HG02973 (cell line): ENCODE results near the gene SEMA5B.

Experiments used
- ATAC-seq: cut with Tn5 transposase; IDR thresholded peaks from one replicate; pipeline ENCODE4 v1.9.1; 2021; ENCODE audit warnings: moderate library complexity; ENCODE audit not compliant: unreplicated experiment

Gene SEMA5B

GRCh38 chr3:122908251-122908650, 119.3 kb downstream of the SEMA5B start:
- ATAC-seq, result no peak

GRCh38 chr3:122907471-122907870, 120.1 kb downstream of the SEMA5B start:
- ATAC-seq, result no peak

- ATAC-seq, result no peak
These were observed 124.4 kb downstream of the SEMA5B start for GRCh38 chr3:122903171-122903570.

DNA sequence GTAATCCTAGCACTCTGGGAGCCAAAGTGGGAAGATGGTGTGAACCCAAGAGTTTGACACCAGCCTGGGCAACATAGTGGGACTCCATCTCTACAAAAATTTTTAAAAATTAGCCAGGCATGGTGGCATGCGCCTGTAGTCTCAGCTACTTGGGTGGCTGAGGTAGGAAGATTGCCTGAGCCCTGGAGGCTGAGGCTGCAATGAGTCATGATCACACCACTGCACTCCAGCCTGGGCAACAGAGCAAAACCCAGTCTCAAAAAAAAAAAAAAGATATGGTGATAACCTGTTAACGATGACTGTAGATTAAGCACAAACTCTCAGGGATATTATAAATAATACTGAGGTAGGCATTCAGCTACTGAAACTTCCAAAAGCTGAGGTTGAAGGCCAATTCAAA, 125.2 kb downstream of the SEMA5B start:
- no peak for ATAC-seq

DNA sequence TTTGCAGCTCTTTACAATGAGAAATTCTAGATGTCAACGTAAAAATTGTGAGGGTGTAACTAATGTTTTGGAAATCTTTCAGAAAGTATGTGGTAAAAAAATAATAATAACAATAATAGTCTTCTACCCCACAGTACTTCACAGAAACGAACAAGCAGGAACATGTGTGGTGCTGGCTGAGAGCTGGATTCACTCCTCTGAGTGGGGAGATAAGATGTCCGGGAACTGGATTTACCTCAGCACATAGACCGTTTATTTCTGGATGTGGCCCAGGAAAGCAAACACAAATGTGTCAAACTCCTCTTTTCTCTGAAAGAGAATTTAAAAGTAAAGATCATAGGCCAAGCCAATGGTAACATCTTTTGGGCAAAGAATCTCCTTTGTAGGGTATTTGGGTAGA, 129.3 kb downstream of the SEMA5B start:
- ATAC-seq, result no peak

DNA sequence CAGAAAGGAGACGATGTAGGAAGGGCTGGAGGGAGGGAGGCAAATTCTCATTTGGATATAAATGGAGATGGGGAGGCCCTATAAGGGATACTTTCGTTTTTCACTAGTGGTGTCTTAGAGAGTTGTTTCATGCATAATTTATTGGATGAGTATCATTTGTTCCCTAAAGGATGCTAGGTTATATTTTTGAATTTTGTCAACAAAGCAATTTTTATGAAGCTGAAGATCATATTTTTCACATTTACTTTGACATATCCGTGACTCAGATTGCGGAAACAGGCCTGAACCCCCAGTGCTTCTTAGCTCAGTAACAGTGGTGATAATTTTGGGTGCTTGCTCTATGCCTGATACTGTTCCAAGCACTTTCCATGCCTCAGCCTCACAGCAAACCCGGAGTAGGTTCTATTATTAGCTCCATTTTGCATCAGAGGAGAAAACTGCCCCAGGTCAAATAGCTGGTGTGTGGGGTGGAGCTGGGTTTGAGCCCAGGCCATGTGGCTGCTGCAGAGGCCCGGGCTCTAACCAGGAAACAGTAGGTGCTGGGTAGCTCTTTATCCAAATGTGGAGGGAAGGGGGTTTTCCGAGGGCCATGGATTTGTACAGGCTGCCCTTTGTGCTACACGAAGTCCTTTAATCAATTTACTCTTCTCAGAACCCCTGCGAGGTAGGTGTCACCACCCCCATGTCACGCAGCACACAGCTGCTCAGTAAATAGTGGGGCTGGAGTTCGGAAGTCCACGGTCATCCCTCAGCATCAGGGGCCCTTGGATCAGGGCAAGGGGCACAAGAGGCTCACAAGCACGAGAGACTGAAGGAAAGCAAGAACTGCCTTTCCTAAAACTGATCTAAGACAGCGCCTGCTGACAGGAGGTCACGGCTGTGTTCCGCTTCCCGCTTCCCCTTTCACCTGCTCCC, 133.6 kb downstream of the SEMA5B start:
- ATAC-seq, result no peak

GRCh38 chr3:122893282-122893681, 134.3 kb downstream of the SEMA5B start:
- no peak for ATAC-seq

- no peak for ATAC-seq
These were observed 135.2 kb downstream of the SEMA5B start for GRCh38 chr3:122892118-122892960.

DNA sequence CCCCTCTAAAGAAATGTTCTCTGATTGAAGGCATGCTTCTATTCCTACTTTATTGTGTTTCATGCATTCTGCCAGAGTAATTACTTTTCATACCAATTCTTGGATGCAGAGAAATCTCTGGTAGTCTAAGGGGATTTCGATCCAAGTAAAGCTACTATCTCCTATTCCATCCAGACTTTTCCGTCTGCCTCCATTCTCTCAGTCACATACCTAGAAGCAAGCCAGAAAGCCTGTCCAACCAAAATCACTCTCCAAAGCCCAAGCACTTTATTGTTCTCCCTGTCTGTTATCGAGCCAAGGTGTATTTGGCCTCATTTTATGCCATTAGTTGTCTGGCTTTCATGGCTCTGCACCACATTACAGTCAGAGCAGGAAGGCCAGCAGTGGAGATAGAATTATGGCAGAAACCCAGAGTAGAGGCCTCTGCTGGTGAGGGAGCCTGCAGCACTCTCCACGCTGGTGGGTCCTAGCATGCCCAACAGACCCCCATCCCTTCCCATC, 136.8 kb downstream of the SEMA5B start:
- ATAC-seq, result no peak

- no peak for ATAC-seq
These were observed 137.4 kb downstream of the SEMA5B start for GRCh38 chr3:122890077-122890719.

- ATAC-seq, result no peak
These were observed 140.6 kb downstream of the SEMA5B start for GRCh38 chr3:122886946-122887345.

DNA sequence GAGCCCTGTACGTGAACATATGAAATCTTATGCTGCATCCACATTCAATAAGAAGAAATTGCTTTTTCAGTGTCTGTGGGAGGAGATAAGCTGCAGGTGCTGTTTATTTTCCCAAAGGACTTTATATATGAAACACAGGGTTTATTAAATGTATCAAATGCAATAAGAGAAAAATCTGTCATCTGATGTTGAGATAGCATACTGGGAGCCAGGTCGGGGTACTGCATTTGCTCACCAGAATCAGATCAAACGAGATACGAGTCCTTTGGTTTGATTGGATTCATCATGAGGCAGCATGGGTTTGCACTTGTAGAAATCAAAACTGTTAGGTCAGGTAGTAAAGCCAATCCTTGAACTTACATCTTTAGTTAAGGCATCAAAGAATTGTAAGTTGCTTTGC, 141.3 kb downstream of the SEMA5B start:
- no peak for ATAC-seq

DNA sequence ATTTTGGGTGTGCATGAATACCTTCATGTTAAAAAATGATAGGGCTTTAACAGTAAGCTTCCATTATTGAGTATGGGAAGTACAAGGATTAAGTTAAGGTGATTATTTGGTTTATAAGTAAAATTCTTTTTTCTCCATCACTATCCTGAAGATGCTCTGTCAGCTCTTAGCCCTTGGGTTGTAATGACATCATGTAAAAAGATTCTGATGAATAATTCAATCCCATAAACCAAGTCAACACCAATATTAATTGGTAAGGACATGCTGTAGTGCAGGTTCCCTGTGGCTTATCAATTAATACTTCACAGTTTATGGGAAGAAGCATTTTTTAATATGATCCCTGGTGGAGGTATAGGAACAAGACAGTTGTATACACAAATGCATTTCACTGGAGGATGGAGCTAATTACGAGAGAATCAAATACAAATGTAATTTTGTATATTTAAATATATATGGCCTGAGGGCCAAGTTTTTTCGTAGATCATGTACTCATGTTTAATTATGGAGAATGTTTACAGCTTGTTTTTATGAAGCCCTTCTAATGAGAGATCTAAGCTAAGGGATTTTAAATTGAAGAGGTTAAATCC, 145.1 kb downstream of the SEMA5B start:
- no peak for ATAC-seq

- ATAC-seq, result no peak
These were observed 146.9 kb downstream of the SEMA5B start for GRCh38 chr3:122880624-122881023.

- no peak for ATAC-seq
These were observed 147.4 kb downstream of the SEMA5B start for GRCh38 chr3:122880173-122880572.

DNA sequence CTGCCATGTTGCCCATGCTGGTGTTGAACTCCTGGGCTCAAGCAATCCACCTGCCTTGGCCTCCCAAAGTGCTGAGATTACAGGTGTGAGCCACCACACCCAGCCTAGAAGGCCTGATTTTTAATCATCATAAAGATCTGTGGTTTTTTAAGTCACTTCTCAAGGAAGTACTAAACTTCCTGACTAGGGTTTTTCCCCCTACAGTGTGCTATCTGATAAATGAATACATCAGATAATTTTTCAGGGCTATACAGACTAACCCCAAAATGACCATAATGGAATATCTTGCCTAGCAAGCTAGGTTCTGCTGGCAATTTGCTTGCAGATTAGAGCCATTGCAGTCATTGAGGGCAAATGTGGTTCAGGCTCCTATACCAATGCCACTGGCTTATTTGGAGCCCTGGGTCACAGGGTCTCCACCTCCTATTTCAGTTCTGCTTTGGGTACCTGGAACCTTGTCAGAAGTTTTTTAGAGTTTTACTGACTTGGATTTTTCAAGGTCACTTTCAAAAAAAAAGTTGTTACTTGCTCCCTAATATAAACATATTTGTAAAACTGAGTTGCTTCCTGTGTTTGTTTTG, 151.9 kb downstream of the SEMA5B start:
- ATAC-seq, result no peak

- ATAC-seq, result no peak
These were observed 153.6 kb downstream of the SEMA5B start for GRCh38 chr3:122873741-122874515.

GRCh38 chr3:122868322-122868721, 159.2 kb downstream of the SEMA5B start:
- ATAC-seq, result no peak

DNA sequence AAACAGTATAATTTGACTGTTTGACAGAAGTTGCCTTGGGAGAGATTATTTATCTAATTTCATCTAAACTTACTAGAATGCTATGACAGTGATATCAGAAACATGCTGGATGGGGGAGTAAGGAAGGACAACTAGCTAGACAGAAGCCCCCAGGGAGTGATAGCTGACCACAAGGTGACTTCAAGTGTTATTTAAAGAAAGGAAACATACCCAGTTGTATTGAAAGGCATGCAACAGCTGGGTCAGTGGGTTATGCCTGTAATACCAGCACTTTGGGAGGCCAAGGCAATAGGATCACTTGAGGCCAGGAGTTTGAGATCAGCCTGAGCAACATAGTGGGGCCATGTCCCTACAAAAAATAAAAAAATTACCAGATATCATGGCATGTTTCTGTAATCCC, 163.1 kb downstream of the SEMA5B start:
- ATAC-seq, result no peak

DNA sequence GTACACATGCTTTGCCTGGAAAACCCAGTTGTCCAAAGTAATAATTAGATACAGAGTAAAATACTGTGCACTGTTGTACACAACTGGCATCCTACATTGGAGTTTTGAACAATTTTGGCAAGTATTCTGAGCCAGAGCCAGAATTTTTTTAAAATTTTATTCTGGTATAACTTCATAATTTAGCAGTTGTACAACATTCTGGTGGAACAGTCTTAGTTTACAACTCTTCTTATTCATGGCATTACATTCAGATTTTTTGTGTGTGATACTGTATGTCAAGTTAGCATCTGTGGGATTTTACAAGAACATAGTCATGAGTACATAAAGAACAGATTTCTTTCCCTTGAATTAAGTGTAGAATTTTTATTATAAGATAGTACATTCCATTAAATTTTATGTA, 165.2 kb downstream of the SEMA5B start:
- ATAC-seq, result no peak
